Loucy (cell line): ENCODE data around the gene SERPINB1.

Experiments used
- H2AFZ ChIP-seq: fragments of 200-600 bp; sonication (generic); 2 replicates; pipeline ENCODE4 v1.6.0; 2016; ENCODE audit warnings: antibody characterized with exemption, mild to moderate bottlenecking, low read length, moderate library complexity
- H3F3A ChIP-seq: fragments of 200-600 bp; 2 replicates; pipeline ENCODE4 v1.6.0; 2016; ENCODE audit warnings: antibody characterized with exemption, low read depth, mild to moderate bottlenecking
- H3K27me3 ChIP-seq: fragments of 200-600 bp; sonication (generic); 2 replicates; pipeline ENCODE4 v1.6.1; 2014; ENCODE audit warnings: low read length, mild to moderate bottlenecking; ENCODE audit not compliant: insufficient read depth, poor library complexity, severe bottlenecking
- H3K36me3 ChIP-seq: fragments of 200-600 bp; sonication (generic); 2 replicates; pipeline ENCODE4 v1.6.1; 2016; ENCODE audit warnings: low read length; ENCODE audit not compliant: insufficient read depth
- H3K4me1 ChIP-seq: fragments of 200-600 bp; sonication (generic); 2 replicates; pipeline ENCODE4 v1.5.1; 2014; ENCODE audit warnings: low read length, mild to moderate bottlenecking; ENCODE audit not compliant: insufficient read depth, poor library complexity, severe bottlenecking
- H3K4me2 ChIP-seq: fragments of 200-600 bp; sonication (generic); 2 replicates; pipeline ENCODE4 v1.6.0; 2014; ENCODE audit warnings: antibody characterized with exemption, low read length, low read depth, mild to moderate bottlenecking; ENCODE audit not compliant: poor library complexity, severe bottlenecking
- H3K4me3 ChIP-seq: fragments of 200-600 bp; sonication (generic); 2 replicates; pipeline ENCODE4 v1.5.1; 2014; ENCODE audit warnings: low read length, mild to moderate bottlenecking, mixed read lengths; ENCODE audit not compliant: poor library complexity, severe bottlenecking
- H3K79me2 ChIP-seq: fragments of 200-600 bp; sonication (generic); 2 replicates; pipeline ENCODE4 v1.6.1; 2014; ENCODE audit warnings: low read length; ENCODE audit not compliant: insufficient read depth
- H3K9ac ChIP-seq: fragments of 200-600 bp; sonication (generic); 2 replicates; pipeline ENCODE4 v1.6.0; 2014; ENCODE audit warnings: mild to moderate bottlenecking, low read depth, low read length, moderate library complexity; ENCODE audit not compliant: poor library complexity, severe bottlenecking
- H3K9me2 ChIP-seq: fragments of 200-600 bp; sonication (generic); replicated peaks from 2 replicates; pipeline ENCODE4 v1.6.1; 2016; ENCODE audit warnings: low read depth, low read length, mixed read lengths
- H3K9me3 ChIP-seq: fragments of 200-600 bp; sonication (generic); 2 replicates; pipeline ENCODE4 v1.6.1; 2014; ENCODE audit warnings: mild to moderate bottlenecking, antibody characterized with exemption, low read length, low read depth; ENCODE audit not compliant: insufficient read depth
- H4K20me1 ChIP-seq: fragments of 200-600 bp; sonication (generic); 2 replicates; pipeline ENCODE4 v1.6.0; 2014; ENCODE audit warnings: antibody characterized with exemption, low read length, mild to moderate bottlenecking; ENCODE audit not compliant: insufficient read depth, poor library complexity, severe bottlenecking
- EZH2phosphoT487 ChIP-seq: fragments of 200-600 bp; IDR thresholded peaks from 2 replicates; pipeline ENCODE4 v1.6.1; 2018; ENCODE audit warnings: antibody characterized with exemption, mild to moderate bottlenecking, moderate library complexity, borderline replicate concordance
- TF ChIP-seq, protein P1 (sequence below): fragments of 200-600 bp; sonication (generic); conservative IDR thresholded peaks from 2 replicates; pipeline ENCODE4 v1.5.1; 2014; ENCODE audit warnings: mild to moderate bottlenecking, antibody characterized with exemption, low read length

The SERPINB1 gene

GRCh38 chr6:2816158-2816557, 25.5 kb downstream of the SERPINB1 start:
- peaks cover 45% of the 10 kb centered on the region for H3K4me1 ChIP-seq
- H3F3A ChIP-seq: peaks cover 18% of the 10 kb centered on the region; the same call in 1 of the 2 replicates
- no peaks in the 10 kb centered on the region for H3K36me3 ChIP-seq
- no peak overlapping the region for H3K4me3 ChIP-seq
- no peak overlapping the region for H2AFZ ChIP-seq
- TF ChIP-seq EZH2phosphoT487: no peak
- TF ChIP-seq, protein P1, sequence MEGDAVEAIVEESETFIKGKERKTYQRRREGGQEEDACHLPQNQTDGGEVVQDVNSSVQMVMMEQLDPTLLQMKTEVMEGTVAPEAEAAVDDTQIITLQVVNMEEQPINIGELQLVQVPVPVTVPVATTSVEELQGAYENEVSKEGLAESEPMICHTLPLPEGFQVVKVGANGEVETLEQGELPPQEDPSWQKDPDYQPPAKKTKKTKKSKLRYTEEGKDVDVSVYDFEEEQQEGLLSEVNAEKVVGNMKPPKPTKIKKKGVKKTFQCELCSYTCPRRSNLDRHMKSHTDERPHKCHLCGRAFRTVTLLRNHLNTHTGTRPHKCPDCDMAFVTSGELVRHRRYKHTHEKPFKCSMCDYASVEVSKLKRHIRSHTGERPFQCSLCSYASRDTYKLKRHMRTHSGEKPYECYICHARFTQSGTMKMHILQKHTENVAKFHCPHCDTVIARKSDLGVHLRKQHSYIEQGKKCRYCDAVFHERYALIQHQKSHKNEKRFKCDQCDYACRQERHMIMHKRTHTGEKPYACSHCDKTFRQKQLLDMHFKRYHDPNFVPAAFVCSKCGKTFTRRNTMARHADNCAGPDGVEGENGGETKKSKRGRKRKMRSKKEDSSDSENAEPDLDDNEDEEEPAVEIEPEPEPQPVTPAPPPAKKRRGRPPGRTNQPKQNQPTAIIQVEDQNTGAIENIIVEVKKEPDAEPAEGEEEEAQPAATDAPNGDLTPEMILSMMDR: no peak
- H3K27me3 ChIP-seq: no peaks in the 10 kb centered on the region
- no peak overlapping the region for H3K4me2 ChIP-seq
- no peak overlapping the region for H3K9ac ChIP-seq
- no peaks in the 10 kb centered on the region for H3K79me2 ChIP-seq
- no peaks in the 10 kb centered on the region for H3K9me2 ChIP-seq
- peaks cover 10% of the 10 kb centered on the region; the same call in 1 of the 2 replicates for H3K9me3 ChIP-seq
- H4K20me1 ChIP-seq: no peaks in the 10 kb centered on the region

- H3K4me1 ChIP-seq: peaks cover 25% of the 10 kb centered on the region
- H3K9ac ChIP-seq: no peak overlapping the region
- H3F3A ChIP-seq: no peaks in the 10 kb centered on the region
- H4K20me1 ChIP-seq: no peaks in the 10 kb centered on the region
- H3K36me3 ChIP-seq: no peaks in the 10 kb centered on the region
- no peaks in the 10 kb centered on the region for H3K9me2 ChIP-seq
- H2AFZ ChIP-seq: no peak overlapping the region
- TF ChIP-seq, protein P1: no peak
- no peak for TF ChIP-seq EZH2phosphoT487
- no peaks in the 10 kb centered on the region for H3K27me3 ChIP-seq
- no peaks in the 10 kb centered on the region for H3K79me2 ChIP-seq
- H3K9me3 ChIP-seq: peaks cover 10% of the 10 kb centered on the region; the same call in 1 of the 2 replicates
- H3K4me2 ChIP-seq: no peak overlapping the region
- H3K4me3 ChIP-seq: no peak overlapping the region
Observed at GRCh38 chr6:2812695-2813094, 29.0 kb downstream of the SERPINB1 start.

DNA sequence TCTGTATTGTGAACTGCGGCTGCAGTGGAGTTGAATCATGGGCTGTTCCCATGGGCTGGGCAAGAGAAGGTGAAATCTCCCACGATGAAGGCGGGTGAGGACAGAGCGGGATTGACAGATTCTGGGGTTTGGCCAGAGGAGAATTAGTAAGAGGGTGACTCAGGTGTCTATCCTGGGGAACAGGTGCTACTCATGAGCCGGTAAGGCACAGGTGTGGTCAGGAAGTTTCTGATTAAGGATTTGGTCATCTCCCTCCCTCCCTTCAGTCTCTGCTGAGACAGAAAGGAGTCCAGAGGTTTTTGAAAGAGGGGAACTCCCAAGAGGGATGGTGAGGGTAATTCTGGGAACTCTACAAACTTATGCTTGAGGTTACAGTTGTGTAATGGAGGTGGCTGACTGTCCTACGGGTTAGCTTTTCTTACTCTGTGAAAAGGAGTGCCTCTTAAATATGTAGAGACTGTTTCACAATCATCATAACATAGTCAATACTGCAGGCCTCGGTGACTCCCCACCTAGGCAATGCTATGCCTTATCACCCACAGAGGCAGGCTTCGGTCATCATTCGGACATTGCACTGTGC, 31.5 kb downstream of the SERPINB1 start:
- no peaks in the 10 kb centered on the region for H3K27me3 ChIP-seq
- H3K4me1 ChIP-seq: peaks cover 36% of the 10 kb centered on the region
- no peaks in the 10 kb centered on the region for H3K79me2 ChIP-seq
- H3K9me3 ChIP-seq: no peaks in the 10 kb centered on the region
- H3K4me2 ChIP-seq: peak overlapping the region; percentile 7
- H3K36me3 ChIP-seq: no peaks in the 10 kb centered on the region
- H4K20me1 ChIP-seq: no peaks in the 10 kb centered on the region
- no peak overlapping the region for H2AFZ ChIP-seq
- H3K9ac ChIP-seq: no peak overlapping the region
- H3K4me3 ChIP-seq: no peak overlapping the region
- H3K9me2 ChIP-seq: no peaks in the 10 kb centered on the region
- TF ChIP-seq EZH2phosphoT487: no peak
- 0 out of 2 replicates have a peak, but pooled peaks cover 6% of the 10 kb centered on the region for H3F3A ChIP-seq

DNA sequence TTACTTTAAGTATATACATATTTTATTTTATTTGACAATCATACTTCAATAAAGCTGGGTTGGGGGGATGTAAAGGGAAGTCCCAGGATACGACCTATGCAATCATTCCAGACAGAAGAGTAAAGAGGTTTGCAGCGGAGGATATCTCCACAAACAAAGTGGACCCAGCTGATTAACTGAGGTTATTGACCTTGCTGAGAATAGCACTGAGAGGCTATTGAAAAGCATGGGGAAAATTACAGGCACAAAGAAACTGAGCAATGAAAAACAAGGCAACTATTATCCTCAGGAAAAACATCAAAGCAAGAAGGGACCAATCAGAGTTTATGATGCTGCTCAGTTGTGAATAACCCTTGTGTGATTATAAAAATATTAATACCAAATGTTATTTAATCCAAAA, 32.6 kb downstream of the SERPINB1 start:
- H3F3A ChIP-seq: 0 out of 2 replicates have a peak, but pooled peaks cover 6% of the 10 kb centered on the region
- no peak overlapping the region for H2AFZ ChIP-seq
- no peaks in the 10 kb centered on the region for H3K27me3 ChIP-seq
- H3K4me1 ChIP-seq: peaks cover 38% of the 10 kb centered on the region
- no peaks in the 10 kb centered on the region for H3K9me3 ChIP-seq
- TF ChIP-seq, protein P1: no peak
- TF ChIP-seq EZH2phosphoT487: no peak
- H4K20me1 ChIP-seq: no peaks in the 10 kb centered on the region
- no peaks in the 10 kb centered on the region for H3K79me2 ChIP-seq
- no peaks in the 10 kb centered on the region for H3K36me3 ChIP-seq
- no peak overlapping the region for H3K9ac ChIP-seq
- no peaks in the 10 kb centered on the region for H3K9me2 ChIP-seq
- no peak overlapping the region for H3K4me3 ChIP-seq
- H3K4me2 ChIP-seq: no peak overlapping the region
